HEK293 (cell line): ENCODE results near the gene MTHFS.

Experiments used
- CTCF ChIA-PET: fragments of 350-600 bp; formaldehyde crosslinking; extraction: SDS; loops from one replicate; lab custom pipeline; 2021; ENCODE audit warnings: antibody characterized with exemption; lab: Yijun Ruan, JAX
- POLR2A ChIA-PET: fragments of 300-600 bp; formaldehyde crosslinking; extraction: SDS; loops from one replicate; lab custom pipeline; 2020; ENCODE audit warnings: antibody characterized with exemption, inconsistent platforms; lab: Yijun Ruan, JAX
- H3K27ac ChIP-seq: fragments of 200-500 bp; sonication (Bioruptor generic); 2 replicates; pipeline ENCODE4 v1.5.1; 2014; ENCODE audit warnings: low read depth, low read length, control low read depth, inconsistent platforms; ENCODE audit errors: extremely low read depth
- H3K36me3 ChIP-seq, 2 experiments: fragments of 200-500 bp in 1 of 2; sonication (Bioruptor generic) in 1 of 2; 1 replicate in 1 of 2; 2 replicates in 1 of 2; pipeline ENCODE4 v1.5.1; 2014 to 2017; ENCODE audit warnings: inconsistent platforms in 2 of 2, low read length in 2 of 2; ENCODE audit not compliant: control insufficient read depth in 2 of 2, insufficient read depth in 1 of 2
- H3K4me1 ChIP-seq: fragments of 200-500 bp; sonication (Bioruptor generic); 2 replicates; pipeline ENCODE4 v1.5.1; 2014; ENCODE audit warnings: mild to moderate bottlenecking, low read length, inconsistent platforms; ENCODE audit not compliant: control insufficient read depth, insufficient read depth
- H3K4me3 ChIP-seq: 2 replicates; pipeline ENCODE4 v1.5.1; 2011; ENCODE audit warnings: low read depth, mild to moderate bottlenecking, control low read depth, low read length, moderate library complexity
- H3K9me3 ChIP-seq: fragments of 200-500 bp; sonication (Bioruptor generic); 2 replicates; pipeline ENCODE4 v1.5.1; 2014; ENCODE audit warnings: low read depth, low read length, inconsistent platforms; ENCODE audit not compliant: control insufficient read depth, insufficient read depth
- HOXD13 ChIP-seq: sonication (generic); formaldehyde crosslinking; IDR thresholded peaks from 2 replicates; pipeline ENCODE4 v1.8.0; 2022; ENCODE audit warnings: missing genetic modification reagents, borderline replicate concordance
- KLF9 ChIP-seq: fragments of 450-650 bp; formaldehyde crosslinking; IDR thresholded peaks from 2 replicates; pipeline ENCODE4 v1.5.1; 2016; ENCODE audit warnings: missing biosample characterization, missing genetic modification characterization, low read depth
- MZF1 ChIP-seq: fragments of 450-650 bp; formaldehyde crosslinking; IDR thresholded peaks from 2 replicates; pipeline ENCODE4 v1.5.1; 2017; ENCODE audit warnings: missing biosample characterization, missing genetic modification characterization, borderline replicate concordance
- ZBTB48 ChIP-seq: fragments of 450-650 bp; formaldehyde crosslinking; IDR thresholded peaks from 2 replicates; pipeline ENCODE4 v1.5.1; 2016; ENCODE audit warnings: missing biosample characterization, missing genetic modification characterization
- ZEB2 ChIP-seq: fragments of 450-650 bp; formaldehyde crosslinking; IDR thresholded peaks from 2 replicates; pipeline ENCODE4 v1.5.1; 2016; ENCODE audit warnings: missing biosample characterization, missing genetic modification characterization
- ZNF114 ChIP-seq: fragments of 450-650 bp; formaldehyde crosslinking; IDR thresholded peaks from 2 replicates; pipeline ENCODE4 v1.5.0; 2017; ENCODE audit warnings: missing biosample characterization, missing genetic modification characterization
- ZNF184 ChIP-seq: fragments of 450-650 bp; IDR thresholded peaks from 2 replicates; pipeline ENCODE4 v1.5.1; 2018; ENCODE audit warnings: missing biosample characterization, mild to moderate bottlenecking, missing genetic modification characterization
- ZNF266 ChIP-seq: fragments of 450-650 bp; formaldehyde crosslinking; IDR thresholded peaks from 2 replicates; pipeline ENCODE4 v1.5.1; 2016; ENCODE audit warnings: missing biosample characterization, missing genetic modification characterization, low read depth
- ZNF335 ChIP-seq: fragments of 450-650 bp; formaldehyde crosslinking; conservative IDR thresholded peaks from 2 replicates; pipeline ENCODE4 v1.5.1; 2016; ENCODE audit warnings: missing biosample characterization, missing genetic modification characterization
- ZNF433 ChIP-seq: fragments of 450-650 bp; formaldehyde crosslinking; IDR thresholded peaks from 2 replicates; pipeline ENCODE4 v1.5.1; 2016; ENCODE audit warnings: missing biosample characterization, missing genetic modification characterization, low read depth
- ZNF529 ChIP-seq: fragments of 450-650 bp; formaldehyde crosslinking; IDR thresholded peaks from 2 replicates; pipeline ENCODE4 v1.5.1; 2017; ENCODE audit warnings: missing genetic modification characterization, missing biosample characterization; ENCODE audit not compliant: insufficient replicate concordance
- ZNF544 ChIP-seq: fragments of 450-650 bp; formaldehyde crosslinking; IDR thresholded peaks from 2 replicates; pipeline ENCODE4 v1.5.0; 2017; ENCODE audit warnings: missing biosample characterization, missing genetic modification characterization
- ZNF610 ChIP-seq: fragments of 450-650 bp; formaldehyde crosslinking; IDR thresholded peaks from 2 replicates; pipeline ENCODE4 v1.5.1; 2016; ENCODE audit warnings: missing biosample characterization, missing genetic modification characterization, borderline replicate concordance
- ZNF624 ChIP-seq: fragments of 450-650 bp; formaldehyde crosslinking; IDR thresholded peaks from 2 replicates; pipeline ENCODE4 v1.5.1; 2017; ENCODE audit warnings: missing biosample characterization, missing genetic modification characterization
- ZNF664 ChIP-seq: fragments of 450-650 bp; formaldehyde crosslinking; IDR thresholded peaks from 2 replicates; pipeline ENCODE4 v1.5.1; 2016; ENCODE audit warnings: missing biosample characterization, missing genetic modification characterization
- TF ChIP-seq, protein P1 (sequence below): fragments of 450-650 bp; formaldehyde crosslinking; IDR thresholded peaks from 2 replicates; pipeline ENCODE4 v1.5.1; 2016; ENCODE audit warnings: missing biosample characterization, missing genetic modification characterization, borderline replicate concordance
- TF ChIP-seq, protein P2 (sequence below): fragments of 450-650 bp; formaldehyde crosslinking; IDR thresholded peaks from 2 replicates; pipeline ENCODE4 v1.5.1; 2016; ENCODE audit warnings: missing biosample characterization, missing genetic modification characterization
- TF ChIP-seq, protein P3 (sequence below): fragments of 450-650 bp; formaldehyde crosslinking; IDR thresholded peaks from 2 replicates; pipeline ENCODE4 v1.5.1; 2016; ENCODE audit warnings: missing biosample characterization, missing genetic modification characterization

MTHFS gene

DNA sequence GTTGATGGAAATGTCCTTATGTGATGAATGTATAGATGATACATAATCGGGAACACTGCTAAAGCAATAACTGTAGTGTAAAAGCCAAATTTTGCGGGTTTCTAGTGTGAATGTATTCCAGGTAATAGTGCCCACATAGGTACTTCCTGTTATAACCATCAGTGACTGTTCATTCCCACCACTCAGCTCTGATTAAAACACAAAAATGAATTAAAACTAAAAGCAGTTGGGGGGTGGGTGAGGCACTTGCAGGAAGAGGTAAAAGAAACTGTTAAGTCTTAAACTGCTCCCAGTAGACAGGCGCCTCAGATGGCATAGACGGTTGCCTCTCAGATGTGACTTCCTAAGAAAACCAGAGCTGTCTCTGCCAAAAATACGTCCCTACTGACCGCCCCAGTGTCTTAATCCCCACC is 893 bp upstream of the MTHFS start (continued):
- TF ChIP-seq, protein P1, sequence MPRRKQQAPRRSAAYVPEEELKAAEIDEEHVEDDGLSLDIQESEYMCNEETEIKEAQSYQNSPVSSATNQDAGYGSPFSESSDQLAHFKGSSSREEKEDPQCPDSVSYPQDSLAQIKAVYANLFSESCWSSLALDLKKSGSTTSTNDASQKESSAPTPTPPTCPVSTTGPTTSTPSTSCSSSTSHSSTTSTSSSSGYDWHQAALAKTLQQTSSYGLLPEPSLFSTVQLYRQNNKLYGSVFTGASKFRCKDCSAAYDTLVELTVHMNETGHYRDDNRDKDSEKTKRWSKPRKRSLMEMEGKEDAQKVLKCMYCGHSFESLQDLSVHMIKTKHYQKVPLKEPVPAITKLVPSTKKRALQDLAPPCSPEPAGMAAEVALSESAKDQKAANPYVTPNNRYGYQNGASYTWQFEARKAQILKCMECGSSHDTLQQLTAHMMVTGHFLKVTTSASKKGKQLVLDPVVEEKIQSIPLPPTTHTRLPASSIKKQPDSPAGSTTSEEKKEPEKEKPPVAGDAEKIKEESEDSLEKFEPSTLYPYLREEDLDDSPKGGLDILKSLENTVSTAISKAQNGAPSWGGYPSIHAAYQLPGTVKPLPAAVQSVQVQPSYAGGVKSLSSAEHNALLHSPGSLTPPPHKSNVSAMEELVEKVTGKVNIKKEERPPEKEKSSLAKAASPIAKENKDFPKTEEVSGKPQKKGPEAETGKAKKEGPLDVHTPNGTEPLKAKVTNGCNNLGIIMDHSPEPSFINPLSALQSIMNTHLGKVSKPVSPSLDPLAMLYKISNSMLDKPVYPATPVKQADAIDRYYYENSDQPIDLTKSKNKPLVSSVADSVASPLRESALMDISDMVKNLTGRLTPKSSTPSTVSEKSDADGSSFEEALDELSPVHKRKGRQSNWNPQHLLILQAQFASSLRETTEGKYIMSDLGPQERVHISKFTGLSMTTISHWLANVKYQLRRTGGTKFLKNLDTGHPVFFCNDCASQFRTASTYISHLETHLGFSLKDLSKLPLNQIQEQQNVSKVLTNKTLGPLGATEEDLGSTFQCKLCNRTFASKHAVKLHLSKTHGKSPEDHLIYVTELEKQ (tag by site-specific recombination) = no peak
- TF ChIP-seq ZNF266 (no peak), ZNF664 (tag by site-specific recombination) (no peak), ZNF610 (no peak), HOXD13 (CRISPR knock-in tag) (no peak), MZF1 (tag by site-specific recombination) (no peak), ZNF529 (no peak), ZNF624 (tag by site-specific recombination) (no peak), ZNF114 (no peak)

DNA sequence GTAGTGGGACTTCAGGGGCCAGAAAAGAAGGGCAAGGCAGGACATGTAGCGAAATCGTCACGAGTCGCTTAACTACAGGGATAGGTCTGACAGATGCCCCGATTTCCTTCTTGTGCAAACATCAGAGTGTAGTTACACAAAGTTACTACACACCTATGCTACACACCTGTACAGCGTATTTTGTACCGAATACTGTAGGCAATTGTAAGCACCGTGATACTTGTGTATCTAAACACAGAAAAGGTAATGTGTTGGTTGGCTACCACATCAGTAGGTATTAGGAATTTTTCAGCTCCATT is 515 bp upstream of the MTHFS start:
- TF ChIP-seq ZEB2 (peak; percentile 27; the same call in 1 of the 2 replicates), ZBTB48 (tag by site-specific recombination) (peak; percentile 17), KLF9 (tag by site-specific recombination) (no peak), ZNF335 (tag by site-specific recombination) (no peak), ZNF184 (tag by site-specific recombination) (0 out of 2 replicates have a peak, but pooled peaks have one; percentile 2)
- peak overlapping the region; percentile 91 for H3K4me3 ChIP-seq
- H3K27ac ChIP-seq = peak overlapping the region; percentile 97
- ChIA-PET POLR2A (interaction anchor here (0.7 to 4.7 kb wide), 4 partner anchors 18 to 564 kb away, joined by 3 to 51 read pairs (median 3); no protein-coding TSS in a partner anchor), CTCF (interaction anchor here (0.6 to 1.3 kb wide), 4 partner anchors 39 to 493 kb away, joined by 3 to 4 read pairs (median 4); no protein-coding TSS in a partner anchor)
- H3K4me1 ChIP-seq = peaks cover 3% of the 10 kb centered on the region; the same call in 1 of the 2 replicates
- peaks cover 2 to 8% of the 10 kb centered on the region in 2 experiments; a peak in 2 of 3 replicates for H3K36me3 ChIP-seq
- H3K9me3 ChIP-seq = no peaks in the 10 kb centered on the region

DNA sequence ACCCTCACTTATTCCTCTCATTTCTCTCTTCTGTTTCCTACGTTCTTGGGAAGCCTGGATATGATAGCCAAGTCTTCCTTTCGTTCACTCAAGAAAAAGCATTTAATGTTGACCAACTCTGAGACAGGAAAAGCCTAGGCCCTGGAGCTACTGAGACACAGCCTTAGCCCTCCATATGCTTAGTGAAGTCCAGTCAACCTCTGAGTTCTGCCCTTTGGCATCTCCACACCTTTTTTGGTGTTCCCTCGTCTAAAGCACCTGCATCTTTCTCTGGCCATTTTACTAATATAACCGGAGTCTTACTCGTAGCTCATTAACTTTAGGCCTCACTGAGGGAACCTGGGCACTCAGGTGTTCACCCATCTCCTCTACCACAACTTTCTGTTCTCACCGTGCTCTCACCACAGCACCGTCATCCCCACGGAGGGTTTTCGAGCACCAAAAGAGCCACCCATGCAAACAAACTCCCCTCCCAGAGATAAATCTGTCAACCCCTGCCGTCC is 632 bp downstream of the MTHFS start:
- peak overlapping the region; percentile 91 for H3K4me3 ChIP-seq
- H3K27ac ChIP-seq = peak overlapping the region; percentile 97
- H3K4me1 ChIP-seq = peaks cover 3% of the 10 kb centered on the region; the same call in 1 of the 2 replicates
- peaks cover 4 to 11% of the 10 kb centered on the region in 2 experiments; a peak in 2 of 3 replicates for H3K36me3 ChIP-seq
- TF ChIP-seq ZNF433 (tag by site-specific recombination) (no peak), ZNF544 (tag by site-specific recombination) (no peak)
- TF ChIP-seq, protein P2, sequence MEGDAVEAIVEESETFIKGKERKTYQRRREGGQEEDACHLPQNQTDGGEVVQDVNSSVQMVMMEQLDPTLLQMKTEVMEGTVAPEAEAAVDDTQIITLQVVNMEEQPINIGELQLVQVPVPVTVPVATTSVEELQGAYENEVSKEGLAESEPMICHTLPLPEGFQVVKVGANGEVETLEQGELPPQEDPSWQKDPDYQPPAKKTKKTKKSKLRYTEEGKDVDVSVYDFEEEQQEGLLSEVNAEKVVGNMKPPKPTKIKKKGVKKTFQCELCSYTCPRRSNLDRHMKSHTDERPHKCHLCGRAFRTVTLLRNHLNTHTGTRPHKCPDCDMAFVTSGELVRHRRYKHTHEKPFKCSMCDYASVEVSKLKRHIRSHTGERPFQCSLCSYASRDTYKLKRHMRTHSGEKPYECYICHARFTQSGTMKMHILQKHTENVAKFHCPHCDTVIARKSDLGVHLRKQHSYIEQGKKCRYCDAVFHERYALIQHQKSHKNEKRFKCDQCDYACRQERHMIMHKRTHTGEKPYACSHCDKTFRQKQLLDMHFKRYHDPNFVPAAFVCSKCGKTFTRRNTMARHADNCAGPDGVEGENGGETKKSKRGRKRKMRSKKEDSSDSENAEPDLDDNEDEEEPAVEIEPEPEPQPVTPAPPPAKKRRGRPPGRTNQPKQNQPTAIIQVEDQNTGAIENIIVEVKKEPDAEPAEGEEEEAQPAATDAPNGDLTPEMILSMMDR (tag by site-specific recombination) = no peak
- TF ChIP-seq, protein P3, sequence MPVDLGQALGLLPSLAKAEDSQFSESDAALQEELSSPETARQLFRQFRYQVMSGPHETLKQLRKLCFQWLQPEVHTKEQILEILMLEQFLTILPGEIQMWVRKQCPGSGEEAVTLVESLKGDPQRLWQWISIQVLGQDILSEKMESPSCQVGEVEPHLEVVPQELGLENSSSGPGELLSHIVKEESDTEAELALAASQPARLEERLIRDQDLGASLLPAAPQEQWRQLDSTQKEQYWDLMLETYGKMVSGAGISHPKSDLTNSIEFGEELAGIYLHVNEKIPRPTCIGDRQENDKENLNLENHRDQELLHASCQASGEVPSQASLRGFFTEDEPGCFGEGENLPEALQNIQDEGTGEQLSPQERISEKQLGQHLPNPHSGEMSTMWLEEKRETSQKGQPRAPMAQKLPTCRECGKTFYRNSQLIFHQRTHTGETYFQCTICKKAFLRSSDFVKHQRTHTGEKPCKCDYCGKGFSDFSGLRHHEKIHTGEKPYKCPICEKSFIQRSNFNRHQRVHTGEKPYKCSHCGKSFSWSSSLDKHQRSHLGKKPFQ = peak; percentile 66
- H3K9me3 ChIP-seq = no peaks in the 10 kb centered on the region
- POLR2A ChIA-PET = interaction anchor here (1.0 to 4.7 kb wide), 5 partner anchors 9 to 27 kb away, joined by 3 to 51 read pairs (median 5); no protein-coding TSS in a partner anchor
- CTCF ChIA-PET = interaction anchor here (0.6 to 1.8 kb wide), 4 partner anchors 97 to 514 kb away, joined by 3 to 6 read pairs (median 4); no protein-coding TSS in a partner anchor
